CD14-positive monocyte (primary cell): ENCODE results near the gene SLC17A4. TPM values are rescaled to one million over a fixed set of nuclear protein-coding genes. Genes with fewer than 3 reads are reported as not detected.
A peak's percentile ranks its signal among the peaks of the same experiment; 100 is the strongest.

Experiments
- DNase-seq, 3 donors: peaks; one replicate each; pipeline ENCODE4 v3.0.0-alpha.2; 2011 to 2022
- H2AFZ ChIP-seq: 2 replicates; pipeline ENCODE4 v1.6.0; 2012; ENCODE audit warnings: mild to moderate bottlenecking, low read depth, low read length, inconsistent platforms; ENCODE audit not compliant: insufficient read depth, poor library complexity, severe bottlenecking
- H3K27ac ChIP-seq, 2 donors: 1 replicate in 1 of 2; 2 replicates in 1 of 2; pipeline ENCODE4 v1.5.1; 2012 to 2013; ENCODE audit warnings: low read length in 2 of 2, control low read depth in 1 of 2, inconsistent platforms in 1 of 2, low read depth in 1 of 2, mild to moderate bottlenecking in 1 of 2
- H3K27me3 ChIP-seq, 2 donors: one replicate each; pipeline versions ENCODE4 v1.6.0 to v1.6.1; 2011 to 2013; ENCODE audit warnings: low read length in 2 of 2; ENCODE audit not compliant: control insufficient read depth in 2 of 2, insufficient read depth in 2 of 2
- H3K36me3 ChIP-seq, 2 donors: replicated peaks in 1 of 2; 1 replicate in 1 of 2; 2 replicates in 1 of 2; pipeline versions ENCODE4 v1.5.1 to v1.6.1; 2012 to 2013; ENCODE audit warnings: low read length in 2 of 2, control low read depth in 1 of 2, inconsistent platforms in 1 of 2, mild to moderate bottlenecking in 1 of 2; ENCODE audit not compliant: insufficient read depth in 2 of 2, control insufficient read depth in 1 of 2
- H3K4me1 ChIP-seq, 2 donors: 1 replicate in 1 of 2; 2 replicates in 1 of 2; pipeline versions ENCODE4 v1.5.1 to v1.6.1; 2012 to 2013; ENCODE audit warnings: low read length in 2 of 2, control low read depth in 1 of 2, inconsistent platforms in 1 of 2, mild to moderate bottlenecking in 1 of 2, moderate library complexity in 1 of 2; ENCODE audit not compliant: insufficient read depth in 2 of 2, control insufficient read depth in 1 of 2
- H3K4me2 ChIP-seq: replicated peaks from 2 replicates; pipeline ENCODE3; 2012; ENCODE audit warnings: low read length, moderate library complexity, mild to moderate bottlenecking; ENCODE audit not compliant: poor library complexity, severe bottlenecking; ENCODE audit errors: extremely low read depth
- H3K4me3 ChIP-seq, 3 experiments: fragments of 200-600 bp in 1 of 3; sonication (generic) in 1 of 3; replicated peaks in 1 of 3; 1 replicate in 2 of 3; 2 replicates in 1 of 3; pipeline ENCODE4 v1.5.1; 2011 to 2013; ENCODE audit warnings: low read length in 3 of 3, mild to moderate bottlenecking in 3 of 3, control low read depth in 2 of 3, low read depth in 2 of 3, inconsistent platforms in 1 of 3, moderate library complexity in 1 of 3
- H3K79me2 ChIP-seq: 2 replicates; pipeline ENCODE4 v1.6.0; 2012; ENCODE audit warnings: mild to moderate bottlenecking, control low read depth, inconsistent platforms, low read length, moderate library complexity; ENCODE audit not compliant: insufficient read depth
- H3K9ac ChIP-seq: 2 replicates; pipeline ENCODE4 v1.6.0; 2017; ENCODE audit warnings: low read length, mild to moderate bottlenecking; ENCODE audit not compliant: insufficient read depth, poor library complexity, severe bottlenecking
- H3K9me3 ChIP-seq, 2 donors: replicated peaks in 1 of 2; 1 replicate in 1 of 2; 2 replicates in 1 of 2; pipeline versions ENCODE4 v1.5.1 to v1.6.1; 2012 to 2013; ENCODE audit warnings: low read length in 2 of 2, control low read depth in 1 of 2; ENCODE audit not compliant: control insufficient read depth in 1 of 2, insufficient read depth in 1 of 2
- H4K20me1 ChIP-seq: 2 replicates; pipeline ENCODE4 v1.6.0; 2012; ENCODE audit warnings: mild to moderate bottlenecking, low read length, control low read depth, moderate library complexity; ENCODE audit not compliant: insufficient read depth
- H3K27ac Mint-ChIP-seq, 7 donors: one replicate each; pipeline ENCODE4 v1.8.0; 2020; ENCODE audit warnings: mild to moderate bottlenecking in 7 of 7, mixed read lengths in 7 of 7, moderate library complexity in 6 of 7, inconsistent platforms in 2 of 7
- H3K27me3 Mint-ChIP-seq, 3 donors: one replicate each; pipeline ENCODE4 v1.8.0; 2021 to 2022; ENCODE audit warnings: low read depth in 3 of 3, mild to moderate bottlenecking in 3 of 3, mixed read lengths in 3 of 3, moderate library complexity in 3 of 3, inconsistent platforms in 1 of 3
- H3K36me3 Mint-ChIP-seq, 2 donors: one replicate each; pipeline ENCODE4 v1.8.0; 2020; ENCODE audit warnings: mixed read lengths in 2 of 2, inconsistent platforms in 1 of 2, mild to moderate bottlenecking in 1 of 2
- H3K4me1 Mint-ChIP-seq: one replicate; pipeline ENCODE4 v1.8.0; 2020; ENCODE audit warnings: mild to moderate bottlenecking, mixed read lengths
- H3K4me3 Mint-ChIP-seq, 2 donors: one replicate each; pipeline ENCODE4 v1.8.0; 2020; ENCODE audit warnings: mild to moderate bottlenecking in 2 of 2, mixed read lengths in 2 of 2, moderate library complexity in 1 of 2
- H3K9me3 Mint-ChIP-seq, 7 donors: one replicate each; pipeline ENCODE4 v1.8.0; 2020 to 2022; ENCODE audit warnings: mixed read lengths in 7 of 7, mild to moderate bottlenecking in 6 of 7, moderate library complexity in 6 of 7, inconsistent platforms in 2 of 7
- WGBS: methylation state at CpG from one replicate; pipeline ENCODE4 v1.1.5; 2013; ENCODE audit warnings: missing lambda C conversion rate; ENCODE audit not compliant: insufficient coverage; 5-methylcytosine and 5-hydroxymethylcytosine counted together
- intact Hi-C, 2 donors: fragments of 100-400 bp; cut with micrococcal nuclease; formaldehyde crosslinking; loops; one replicate each; pipeline versions ENCODE4 v1.15.0 to v1.15.1; 2023
- polyA plus RNA-seq, 3 donors: library from polyadenylated mRNA; depleted of rRNA in 1 of 3; unstranded in 2 of 3; stranded (reverse) in 1 of 3; fragments of 300-500 nt in 2 of 3; fragments of >200 nt in 1 of 3; fragmentation: Illumina TruSeq in 2 of 3; gene quantifications; 1 replicate in 2 of 3; 2 replicates in 1 of 3; pipeline ENCODE4 v1.2.3, GENCODE V29; 2012 to 2021
- TF ChIP-seq, protein P1 (sequence below): fragments of 200-600 bp; IDR thresholded peaks from one replicate; pipeline ENCODE4 v1.8.0; 2022; ENCODE audit warnings: antibody characterized with exemption, mild to moderate bottlenecking

SLC17A4 gene
- polyA plus RNA-seq, 3 donors = not detected

GRCh38 chr6:25792016-25792415, 37.5 kb downstream of the SLC17A4 start:
- intact Hi-C loops = no loop called here
- H3K36me3 ChIP-seq = no peaks in the 10 kb centered on the region
- no peak overlapping the region for H3K27ac ChIP-seq
- H2AFZ ChIP-seq = no peak overlapping the region
- H4K20me1 ChIP-seq = no peaks in the 10 kb centered on the region
- H3K4me3 ChIP-seq = no peak overlapping the region
- no peaks in the 10 kb centered on the region for H3K27me3 ChIP-seq
- H3K27ac Mint-ChIP-seq = no peak overlapping the region
- 89% methylated on average over 3 of the region's 4 CpGs for WGBS
- no peak overlapping the region for H3K4me2 ChIP-seq
- H3K9ac ChIP-seq = no peak overlapping the region
- peaks cover 0 to 3% (median 3%) of the 10 kb centered on the region in 3 donors for H3K27me3 Mint-ChIP-seq
- no peaks in the 10 kb centered on the region for H3K9me3 ChIP-seq
- TF ChIP-seq, protein P1, sequence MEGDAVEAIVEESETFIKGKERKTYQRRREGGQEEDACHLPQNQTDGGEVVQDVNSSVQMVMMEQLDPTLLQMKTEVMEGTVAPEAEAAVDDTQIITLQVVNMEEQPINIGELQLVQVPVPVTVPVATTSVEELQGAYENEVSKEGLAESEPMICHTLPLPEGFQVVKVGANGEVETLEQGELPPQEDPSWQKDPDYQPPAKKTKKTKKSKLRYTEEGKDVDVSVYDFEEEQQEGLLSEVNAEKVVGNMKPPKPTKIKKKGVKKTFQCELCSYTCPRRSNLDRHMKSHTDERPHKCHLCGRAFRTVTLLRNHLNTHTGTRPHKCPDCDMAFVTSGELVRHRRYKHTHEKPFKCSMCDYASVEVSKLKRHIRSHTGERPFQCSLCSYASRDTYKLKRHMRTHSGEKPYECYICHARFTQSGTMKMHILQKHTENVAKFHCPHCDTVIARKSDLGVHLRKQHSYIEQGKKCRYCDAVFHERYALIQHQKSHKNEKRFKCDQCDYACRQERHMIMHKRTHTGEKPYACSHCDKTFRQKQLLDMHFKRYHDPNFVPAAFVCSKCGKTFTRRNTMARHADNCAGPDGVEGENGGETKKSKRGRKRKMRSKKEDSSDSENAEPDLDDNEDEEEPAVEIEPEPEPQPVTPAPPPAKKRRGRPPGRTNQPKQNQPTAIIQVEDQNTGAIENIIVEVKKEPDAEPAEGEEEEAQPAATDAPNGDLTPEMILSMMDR = no peak
- DNase-seq = no peak
- no peaks in the 10 kb centered on the region for H3K79me2 ChIP-seq
- peaks cover 0 to 1% (median 0%) of the 10 kb centered on the region in 7 donors for H3K9me3 Mint-ChIP-seq
- H3K36me3 Mint-ChIP-seq = no peaks in the 10 kb centered on the region
- no peak overlapping the region for H3K4me3 Mint-ChIP-seq
- no peaks in the 10 kb centered on the region for H3K4me1 ChIP-seq
- H3K4me1 Mint-ChIP-seq = no peaks in the 10 kb centered on the region

- Histone ChIP-seq H3K27me3 (no peaks in the 10 kb centered on the region), H3K4me2 (no peak overlapping the region), H2AFZ (no peak overlapping the region), H4K20me1 (no peaks in the 10 kb centered on the region), H3K79me2 (no peaks in the 10 kb centered on the region), H3K4me3 (no peak overlapping the region), H3K4me1 (no peaks in the 10 kb centered on the region), H3K27ac (no peak overlapping the region), H3K9ac (no peak overlapping the region), H3K9me3 (no peaks in the 10 kb centered on the region), H3K36me3 (no peaks in the 10 kb centered on the region)
- intact Hi-C loops = no loop called here
- Mint-ChIP-seq H3K27me3 (peaks cover 0 to 5% (median 4%) of the 10 kb centered on the region in 3 donors), H3K36me3 (no peaks in the 10 kb centered on the region), H3K27ac (no peak overlapping the region), H3K9me3 (peaks cover 0 to 1% (median 0%) of the 10 kb centered on the region in 7 donors), H3K4me1 (no peaks in the 10 kb centered on the region), H3K4me3 (no peak overlapping the region)
- WGBS = 100% methylated on average over 1 of the region's 1 CpG
- TF ChIP-seq, protein P1 = no peak
- DNase-seq = peak in 1 of 3 donors; percentile 7
Observed at GRCh38 chr6:25793970-25794369, 39.4 kb downstream of the SLC17A4 start.
